Measurements from ENCODE around the gene RHOH.

The RHOH gene

GRCh38 chr4:40254608-40255392 lies 58.0 kb downstream of the RHOH start:
- no peak for DNase-seq (ENCODE audit: extremely low spot score)
- POLR2A ChIA-PET = interaction anchor here (1.5 kb wide), 1 partner anchor 15 kb away, joined by 4 read pairs; no protein-coding TSS in a partner anchor
- no peak for TF ChIP-seq ARNT (IDR thresholded peaks at IDR 0.05)
- CTCF ChIA-PET = interaction anchor here (1.1 kb wide), 1 partner anchor 62 kb away, joined by 3 read pairs; no protein-coding TSS in a partner anchor

- TF ChIP-seq FOXK2 (IDR thresholded peaks at IDR 0.05) (no peak), NFRKB (IDR thresholded peaks at IDR 0.05) (no peak), ARNT (IDR thresholded peaks at IDR 0.05) (no peak), BHLHE40 (IDR thresholded peaks at IDR 0.05; ENCODE audit: borderline replicate concordance) (no peak), LEF1 (IDR thresholded peaks at IDR 0.05; ENCODE audit: borderline replicate concordance) (no peak), SP1 (IDR thresholded peaks at IDR 0.05) (no peak), L3MBTL2 (conservative IDR thresholded peaks at IDR 0.05) (no peak), TARDBP (IDR thresholded peaks at IDR 0.05) (no peak), CTBP1 (IDR thresholded peaks at IDR 0.05; ENCODE audit: borderline replicate concordance) (no peak), SUZ12 (IDR thresholded peaks at IDR 0.05) (no peak), ELF4 (IDR thresholded peaks at IDR 0.05) (no peak), FOXM1 (IDR thresholded peaks at IDR 0.05; ENCODE audit: borderline replicate concordance) (no peak), PKNOX1 (IDR thresholded peaks at IDR 0.05) (no peak), ZNF384 (IDR thresholded peaks at IDR 0.05) (no peak), FOXA1 (IDR thresholded peaks at IDR 0.05) (no peak)
- CTCF ChIA-PET = interaction anchor here (0.9 kb wide), 1 partner anchor 61 kb away, joined by 3 read pairs; no protein-coding TSS in a partner anchor
- POLR2A ChIA-PET = interaction anchor here (1.5 kb wide), 1 partner anchor 16 kb away, joined by 4 read pairs; no protein-coding TSS in a partner anchor
- DNase-seq (ENCODE audit: extremely low spot score) = no peak
Measured at GRCh38 chr4:40255393-40256281, 58.8 kb downstream of the RHOH start.

GRCh38 chr4:40256329-40256728 lies 59.5 kb downstream of the RHOH start:
- no peak for DNase-seq (ENCODE audit: extremely low spot score)
- TF ChIP-seq ZNF384 (IDR thresholded peaks at IDR 0.05) (no peak), FOXM1 (IDR thresholded peaks at IDR 0.05; ENCODE audit: borderline replicate concordance) (no peak), HDGF (IDR thresholded peaks at IDR 0.05; ENCODE audit: borderline replicate concordance) (no peak), ELF4 (IDR thresholded peaks at IDR 0.05) (no peak), CTBP1 (IDR thresholded peaks at IDR 0.05; ENCODE audit: borderline replicate concordance) (no peak), FOXK2 (IDR thresholded peaks at IDR 0.05) (no peak), FOXA1 (IDR thresholded peaks at IDR 0.05) (no peak), TARDBP (IDR thresholded peaks at IDR 0.05) (no peak), NFRKB (IDR thresholded peaks at IDR 0.05) (no peak), LEF1 (IDR thresholded peaks at IDR 0.05; ENCODE audit: borderline replicate concordance) (no peak), BHLHE40 (IDR thresholded peaks at IDR 0.05; ENCODE audit: borderline replicate concordance) (no peak), SP1 (IDR thresholded peaks at IDR 0.05) (no peak), SUZ12 (IDR thresholded peaks at IDR 0.05) (no peak), PKNOX1 (IDR thresholded peaks at IDR 0.05) (no peak), ARNT (IDR thresholded peaks at IDR 0.05) (no peak), L3MBTL2 (conservative IDR thresholded peaks at IDR 0.05) (no peak)
- POLR2A ChIA-PET = no interaction called here
- CTCF ChIA-PET = interaction anchor here (0.8 to 0.9 kb wide), 2 partner anchors 50 to 61 kb away, joined by 3 read pairs; no protein-coding TSS in a partner anchor

GRCh38 chr4:40256817-40257216 lies 60.0 kb downstream of the RHOH start:
- DNase-seq (ENCODE audit: extremely low spot score) = no peak
- ChIA-PET POLR2A (no interaction called here), CTCF (interaction anchor here (0.6 to 0.8 kb wide), 3 partner anchors 12 to 730 kb away, joined by 3 to 5 read pairs (median 3); no protein-coding TSS in a partner anchor)
- TF ChIP-seq BHLHE40 (IDR thresholded peaks at IDR 0.05; ENCODE audit: borderline replicate concordance) = no peak
- no peak for TF ChIP-seq ARNT (IDR thresholded peaks at IDR 0.05)
- no peak for TF ChIP-seq FOXM1 (IDR thresholded peaks at IDR 0.05; ENCODE audit: borderline replicate concordance)
- TF ChIP-seq FOXA1 (IDR thresholded peaks at IDR 0.05) = no peak
- TF ChIP-seq CTBP1 (IDR thresholded peaks at IDR 0.05; ENCODE audit: borderline replicate concordance) = no peak
- TF ChIP-seq ZNF384 (IDR thresholded peaks at IDR 0.05) = no peak
- no peak for TF ChIP-seq TARDBP (IDR thresholded peaks at IDR 0.05)

- POLR2A ChIA-PET = no interaction called here
- TF ChIP-seq HDGF (IDR thresholded peaks at IDR 0.05; ENCODE audit: borderline replicate concordance) (no peak), L3MBTL2 (conservative IDR thresholded peaks at IDR 0.05) (no peak), NFRKB (IDR thresholded peaks at IDR 0.05) (no peak), FOXA1 (IDR thresholded peaks at IDR 0.05) (no peak), BHLHE40 (IDR thresholded peaks at IDR 0.05; ENCODE audit: borderline replicate concordance) (no peak), PKNOX1 (IDR thresholded peaks at IDR 0.05) (no peak), FOXK2 (IDR thresholded peaks at IDR 0.05) (no peak), LEF1 (IDR thresholded peaks at IDR 0.05; ENCODE audit: borderline replicate concordance) (no peak), FOXM1 (IDR thresholded peaks at IDR 0.05; ENCODE audit: borderline replicate concordance) (no peak), CTBP1 (IDR thresholded peaks at IDR 0.05; ENCODE audit: borderline replicate concordance) (no peak), SUZ12 (IDR thresholded peaks at IDR 0.05) (no peak), TARDBP (IDR thresholded peaks at IDR 0.05) (no peak)
- no peak for DNase-seq (ENCODE audit: extremely low spot score)
- CTCF ChIA-PET = interaction anchor here (0.7 kb wide), 1 partner anchor 17 kb away, joined by 7 read pairs; no protein-coding TSS in a partner anchor
Measured at GRCh38 chr4:40258627-40259026, 61.8 kb downstream of the RHOH start.

Measured in HEK293T (cell line).